Endometrium (tissue), 2 donors: Measurements from ENCODE around the gene LAMA5.

Experiments used
- FAIRE-seq: peaks from 2 replicates; lab custom pipeline; 2012; peaks lifted over from hg19 to GRCh38; lab: Jason Lieb, UNC
- donor health status: control.
- donor health status: control.

The LAMA5 gene

DNA sequence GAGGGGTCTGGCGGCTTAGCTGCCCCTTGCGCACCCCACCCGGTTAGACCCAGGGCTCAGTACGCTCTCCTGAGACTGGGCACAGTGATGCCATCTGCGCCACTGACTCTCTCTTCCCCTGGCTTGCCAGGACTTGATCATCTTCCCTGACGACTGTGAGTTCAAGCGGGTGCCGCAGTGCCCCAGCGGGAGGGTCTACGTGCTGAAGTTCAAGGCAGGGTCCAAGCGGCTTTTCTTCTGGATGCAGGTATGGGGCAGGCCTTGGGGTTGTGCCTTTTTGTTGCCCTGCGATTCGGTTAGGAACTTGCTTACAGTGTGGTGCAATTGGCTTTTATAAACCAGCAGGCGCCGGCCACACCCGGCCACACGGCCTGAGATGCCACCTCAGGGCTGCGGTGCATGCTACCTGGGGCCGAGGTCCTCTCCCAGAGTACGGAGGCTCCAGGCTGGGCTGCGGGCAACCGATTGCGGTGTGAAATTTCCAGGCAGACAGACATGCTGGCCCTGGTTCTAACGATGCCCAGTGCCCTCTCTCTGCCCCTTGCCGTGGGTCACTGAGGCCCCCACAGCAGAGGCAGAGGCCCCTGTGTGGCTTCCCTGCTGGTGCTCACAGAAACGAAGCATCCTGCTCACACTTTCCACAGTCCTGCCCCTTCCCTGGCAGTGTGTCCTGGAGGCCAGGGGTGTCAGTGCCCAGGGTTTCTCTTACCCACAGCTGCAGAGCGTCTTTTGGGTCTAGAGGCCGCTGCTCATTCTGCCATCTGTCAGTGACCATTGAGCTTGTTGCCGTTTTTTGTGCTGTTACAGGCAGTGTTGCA lies 62.6 kb downstream of the LAMA5 start:
- no peak for FAIRE-seq

DNA sequence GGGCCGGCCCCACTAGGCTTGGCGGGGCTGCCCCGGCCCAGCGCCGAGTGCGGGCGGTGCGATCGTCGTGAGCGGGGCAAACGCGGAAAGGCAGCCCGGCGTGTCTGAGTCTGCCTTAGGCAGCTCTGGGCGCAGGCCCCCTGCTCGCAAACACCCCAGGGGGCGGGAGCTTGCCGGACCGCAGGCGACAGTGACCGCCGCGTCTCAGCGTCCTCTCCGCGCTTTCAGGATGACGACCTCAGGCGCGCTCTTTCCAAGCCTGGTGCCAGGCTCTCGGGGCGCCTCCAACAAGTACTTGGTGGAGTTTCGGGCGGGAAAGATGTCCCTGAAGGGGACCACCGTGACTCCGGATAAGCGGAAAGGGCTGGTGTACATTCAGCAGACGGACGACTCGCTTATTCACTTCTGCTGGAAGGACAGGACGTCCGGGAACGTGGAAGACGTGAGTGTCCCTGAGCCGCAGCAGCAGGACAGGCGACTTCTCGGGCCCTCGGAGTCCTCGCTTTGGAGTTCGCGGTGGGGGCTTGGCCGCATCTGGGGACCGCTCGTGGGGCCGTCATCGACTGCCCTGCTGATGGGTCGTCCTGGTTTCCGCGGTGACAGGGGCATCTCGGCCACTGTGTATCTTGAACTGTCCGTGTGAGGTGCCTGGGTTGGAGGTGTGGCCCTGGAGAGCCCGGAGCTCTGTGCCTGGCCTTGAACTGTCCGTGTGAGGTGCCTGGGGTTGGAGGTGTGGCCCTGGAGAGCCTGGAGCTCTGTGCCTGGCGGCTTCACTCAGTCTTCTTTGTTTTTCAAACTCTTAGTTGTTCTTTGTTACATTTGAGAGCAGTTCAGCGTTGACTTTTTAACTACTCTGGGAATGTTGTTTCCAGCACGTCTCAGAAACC lies 63.5 kb downstream of the LAMA5 start:
- FAIRE-seq, result no peak

GRCh38 chr20:62303062-62303339 lies 64.1 kb downstream of the LAMA5 start:
- FAIRE-seq, result no peak

GRCh38 chr20:62302341-62303061 lies 64.6 kb downstream of the LAMA5 start, which contains the start of gene ADRM1:
TSS of gene ADRM1 (plus strand) at chr20:62302997. CDS start at chr20:62303569, 572 bp downstream.
- no peak for FAIRE-seq

GRCh38 chr20:62301773-62302340 lies 65.3 kb downstream of the LAMA5 start:
- FAIRE-seq, result no peak

DNA sequence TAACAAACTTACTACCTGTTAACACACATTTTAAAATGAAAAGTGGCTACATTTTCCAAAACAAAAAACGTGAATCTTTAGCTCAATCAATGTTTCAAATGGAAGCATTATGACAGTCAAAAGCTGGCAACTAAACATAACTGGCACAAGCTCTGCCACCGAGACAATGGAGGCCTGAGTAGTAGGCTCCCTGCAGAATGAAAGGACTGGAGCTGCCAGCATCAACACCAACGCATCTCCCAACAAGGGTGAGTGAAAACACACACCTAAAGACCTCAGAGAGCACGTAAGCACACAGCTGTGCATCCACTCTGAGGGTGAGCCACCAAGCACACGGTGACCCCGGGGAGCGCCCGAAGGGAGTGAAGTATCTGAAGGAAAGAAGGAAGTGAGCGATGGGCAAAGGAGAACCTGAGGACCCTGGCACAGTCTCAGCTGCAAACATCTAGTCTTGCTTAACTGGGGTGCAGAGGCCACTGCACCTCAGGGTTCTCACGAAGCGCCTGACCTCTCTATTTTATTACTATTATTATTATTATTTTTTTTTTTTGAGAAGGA lies 65.9 kb downstream of the LAMA5 start:
- FAIRE-seq, result no peak

DNA sequence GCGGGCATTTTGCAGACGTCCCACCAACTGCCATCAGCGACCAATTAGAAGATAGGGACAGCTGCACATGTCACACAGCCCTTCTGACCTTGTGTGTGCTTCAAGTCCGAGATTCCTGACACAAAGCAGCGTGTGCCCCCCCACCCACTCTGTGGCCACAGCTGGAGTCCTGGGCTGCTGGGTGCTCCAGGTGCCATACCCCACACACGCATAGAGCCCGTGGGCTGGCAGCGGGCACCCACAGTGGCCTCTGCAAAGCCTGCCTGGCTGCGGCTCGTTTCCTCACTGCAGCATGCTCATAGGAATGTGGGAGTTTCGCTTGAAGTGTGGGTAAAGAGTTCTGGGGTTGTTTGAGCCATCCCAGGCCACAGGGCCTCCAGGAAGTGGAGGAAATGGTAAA lies 66.8 kb downstream of the LAMA5 start:
- FAIRE-seq, result no peak

GRCh38 chr20:62299666-62300236 lies 67.4 kb downstream of the LAMA5 start:
- no peak for FAIRE-seq

DNA sequence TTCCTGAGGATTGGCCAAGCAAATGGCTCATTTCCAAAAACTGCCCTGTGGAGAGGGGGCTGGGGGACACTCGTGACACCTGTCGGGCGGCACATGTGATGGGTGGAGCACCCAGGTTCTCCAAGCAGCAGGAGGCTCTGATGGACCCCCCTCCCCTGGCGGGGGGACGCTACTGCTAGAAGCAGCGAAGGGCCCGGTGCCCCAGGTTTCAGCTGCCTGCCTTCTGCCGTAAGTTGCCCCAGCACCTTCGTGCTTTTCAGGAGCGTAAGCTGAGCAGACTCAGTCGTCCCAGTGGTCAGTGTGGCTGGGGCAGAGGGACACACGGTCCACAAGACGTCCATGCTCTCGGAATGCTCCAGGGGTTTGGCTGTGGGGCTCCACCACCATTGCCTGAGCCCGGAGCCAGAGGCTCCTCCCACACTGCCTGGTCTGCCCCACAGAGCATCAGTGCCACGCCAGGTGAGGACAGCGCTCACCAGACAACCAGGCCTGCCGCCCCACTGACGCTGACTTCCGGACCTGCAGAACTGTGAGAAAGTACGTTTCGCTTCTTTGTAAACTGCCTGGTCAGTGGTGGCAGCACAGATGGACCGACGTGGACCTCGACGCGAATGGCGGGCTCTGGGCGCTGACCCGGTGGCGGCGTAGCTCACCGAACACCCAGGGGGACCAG lies 68.4 kb downstream of the LAMA5 start:
- FAIRE-seq, result no peak

GRCh38 chr20:62297449-62298227 lies 69.5 kb downstream of the LAMA5 start:
- FAIRE-seq, result no peak

- FAIRE-seq, result no peak
These were observed 70.2 kb downstream of the LAMA5 start for GRCh38 chr20:62296724-62297448.

DNA sequence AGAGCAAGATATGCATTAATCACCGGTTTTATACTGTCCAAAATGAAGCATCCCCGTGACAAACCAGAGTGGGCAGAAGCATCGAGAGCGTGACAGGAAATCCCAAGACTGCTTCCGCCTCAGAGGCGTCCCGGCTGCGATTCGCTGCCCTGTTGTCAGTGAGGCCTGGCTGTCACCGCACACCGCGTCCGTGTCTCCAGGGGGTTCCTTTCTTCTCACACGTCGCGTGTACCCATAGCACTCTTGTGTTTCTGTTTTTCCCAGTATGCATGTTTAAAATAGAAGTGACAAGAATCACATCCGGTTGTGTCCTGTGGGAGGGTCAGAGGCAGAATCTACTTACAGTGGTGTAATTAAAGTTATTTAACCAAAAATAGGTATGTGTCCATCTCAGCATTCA lies 72.6 kb downstream of the LAMA5 start:
- no peak for FAIRE-seq

GRCh38 chr20:62293946-62294345 lies 73.2 kb downstream of the LAMA5 start:
- FAIRE-seq, result no peak

DNA sequence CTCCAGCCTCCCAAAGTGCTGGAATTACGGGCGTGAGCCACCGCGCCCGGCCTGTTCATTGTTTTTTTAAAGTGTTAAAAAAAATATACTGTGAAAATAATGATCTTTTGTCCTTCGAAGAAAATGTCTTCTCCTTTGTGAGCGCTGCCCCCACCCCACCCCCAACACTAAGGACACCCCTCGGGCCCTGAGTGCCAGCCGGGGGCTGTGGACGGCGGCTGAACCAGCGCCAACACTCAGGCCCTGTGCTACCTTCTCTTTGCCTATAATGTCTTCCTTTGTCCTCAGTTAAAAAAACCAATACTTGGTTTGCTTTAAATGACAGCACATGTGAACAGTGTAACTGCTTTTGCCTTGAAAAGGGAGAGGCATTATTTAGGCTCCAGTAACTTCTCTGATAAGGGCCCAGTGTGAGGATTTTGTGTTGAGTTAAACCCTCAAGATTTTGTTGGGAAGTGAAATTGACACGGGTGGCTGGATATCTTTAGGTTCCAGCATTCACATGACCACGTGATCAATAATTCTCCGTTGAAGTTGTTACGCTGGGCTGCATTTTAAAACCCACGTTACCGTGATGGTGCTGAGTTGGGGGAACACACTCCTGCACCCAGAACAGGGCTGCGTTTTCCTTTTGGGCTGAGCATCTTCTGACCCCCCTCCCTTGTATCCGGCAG lies 73.9 kb downstream of the LAMA5 start:
- no peak for FAIRE-seq

DNA sequence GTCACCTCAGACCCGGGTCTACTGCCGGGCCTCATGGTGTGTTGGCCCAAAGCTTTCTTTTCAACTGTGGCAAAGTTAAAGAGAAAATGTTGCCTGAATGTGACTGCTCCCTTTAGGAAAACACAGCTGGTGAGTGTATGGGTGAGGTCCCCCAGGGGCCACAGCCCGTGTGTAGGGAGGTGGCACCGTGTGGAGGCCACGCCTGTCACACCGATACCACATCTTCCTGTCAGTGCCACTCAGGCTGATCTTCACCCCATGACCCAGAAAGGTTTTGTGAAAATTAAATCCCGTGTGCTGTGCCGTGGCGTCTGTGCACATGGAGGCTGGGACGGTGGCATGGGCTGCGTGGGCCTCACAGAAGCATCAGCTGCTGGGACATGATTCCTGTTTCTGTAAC lies 75.0 kb downstream of the LAMA5 start:
- FAIRE-seq, result no peak

DNA sequence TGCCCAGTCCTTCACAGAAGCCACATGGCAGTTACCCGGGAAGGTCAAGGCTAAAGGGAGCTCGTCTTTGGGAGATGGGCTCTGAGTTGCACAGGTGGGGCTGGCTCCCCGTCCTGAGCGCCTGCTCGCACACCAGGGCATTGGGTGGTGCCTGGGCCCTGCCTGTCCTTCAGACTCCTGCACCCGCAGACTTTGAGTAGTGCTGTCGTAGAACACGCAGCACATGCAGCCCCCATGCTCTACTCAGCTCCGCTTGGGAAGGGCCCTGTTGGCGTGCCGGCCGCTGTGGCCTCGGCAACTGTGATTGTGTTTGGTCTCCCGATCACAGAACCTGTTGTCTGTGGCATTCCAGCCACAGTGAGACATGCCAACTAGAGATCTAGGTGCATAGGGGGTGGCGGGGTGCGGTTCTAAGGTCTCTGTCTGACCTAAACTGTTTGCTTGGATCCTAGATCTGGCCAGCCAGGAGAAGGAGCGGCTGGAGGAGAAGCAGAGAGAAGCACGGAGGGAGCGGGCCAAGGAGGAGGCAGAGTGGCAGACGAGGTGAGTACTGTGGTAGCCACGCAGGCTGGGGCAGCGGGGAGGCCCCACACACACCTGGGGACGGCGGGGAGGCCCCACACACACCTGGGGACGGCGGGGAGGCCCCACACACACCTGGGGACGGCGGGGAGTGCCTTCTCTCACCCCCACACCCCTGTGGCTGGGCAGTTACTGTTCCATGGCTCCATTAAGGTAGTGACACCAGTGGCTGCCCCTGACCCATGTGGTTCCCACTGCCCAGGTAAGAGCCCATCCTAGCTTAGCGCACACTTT lies 75.7 kb downstream of the LAMA5 start:
- no peak for FAIRE-seq

GRCh38 chr20:62289898-62290297 lies 77.2 kb downstream of the LAMA5 start:
- no peak for FAIRE-seq

DNA sequence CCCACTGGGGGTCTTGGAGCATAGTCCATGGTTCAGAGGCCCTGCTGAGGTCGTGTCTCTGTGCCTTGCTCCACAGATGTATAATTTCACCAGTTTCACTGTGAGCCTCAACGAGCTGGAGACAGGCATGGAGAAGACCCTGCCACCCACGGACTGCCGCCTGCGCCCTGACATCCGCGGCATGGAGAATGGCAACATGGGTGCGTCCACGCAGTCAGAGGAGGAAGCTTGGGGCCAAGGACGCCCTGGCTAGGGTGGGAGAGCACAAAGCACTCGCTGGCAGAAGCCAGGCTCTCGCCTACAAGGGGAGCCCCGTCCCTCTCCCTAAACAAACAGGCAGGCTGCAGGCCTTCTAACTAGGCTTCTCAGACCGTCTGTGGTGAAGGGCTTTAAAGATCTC lies 78.0 kb downstream of the LAMA5 start:
- FAIRE-seq, result no peak
